HCT116 (cell line): ENCODE results near the gene CAPN15. TPM values are rescaled to one million over a fixed set of nuclear protein-coding genes. Genes with fewer than 3 reads are reported as not detected.

Experiments used
- ATAC-seq: fragments of 200-7000 bp; cut with Tn5 transposase; 2 replicates; pipeline ENCODE4 v1.9.1; 2020; ENCODE audit warnings: mild to moderate bottlenecking, moderate library complexity
- BruUV-seq: library from RNA; stranded (reverse); fragments of 400-500 nt; replicated peaks from 2 replicates; lab custom pipeline; 2021; lab: Mats Ljungman, UMichigan
- CTCF ChIA-PET: fragments of 300-600 bp; sonication (Branson Sonifier 250); formaldehyde crosslinking; loops from one replicate; lab custom pipeline; 2021; ENCODE audit warnings: antibody characterized with exemption; lab: Charles Lee
- POLR2A ChIA-PET: fragments of 300-600, 350-600 bp; sonication (Branson Sonifier 250); formaldehyde crosslinking; loops from one replicate; lab custom pipeline; 2021; ENCODE audit warnings: antibody characterized with exemption; lab: Charles Lee
- RAD21 ChIA-PET, 2 experiments: fragments of 300-600 bp; sonication (Branson Sonifier 250); formaldehyde crosslinking; loops; one replicate each; lab custom pipeline; 2023; ENCODE audit warnings: low total read pairs in 2 of 2; ENCODE audit not compliant: uncharacterized antibody in 2 of 2, unreplicated experiment in 2 of 2, low non-redundant PET in 1 of 2; lab: Charles Lee
- DNase-seq: peaks from one replicate; pipeline ENCODE4 v3.0.0-alpha.2; 2010; ENCODE audit warnings: low read depth, low spot score
- H2AFZ ChIP-seq: fragments of 200-600 bp; shearing (Covaris generic), sonication (generic); 2 replicates; pipeline ENCODE4 v1.6.1; 2017; ENCODE audit warnings: low read depth, mixed run types, mixed read lengths, antibody characterized with exemption, low read length; ENCODE audit not compliant: poor library complexity, severe bottlenecking
- H3K27ac ChIP-seq: 2 replicates; pipeline ENCODE4 v1.5.1; 2012; ENCODE audit warnings: low read depth, low read length
- H3K27me3 ChIP-seq: fragments of 200-600 bp; sonication (generic); 2 replicates; pipeline ENCODE4 v1.6.1; 2016; ENCODE audit warnings: mixed run types, low read length, mixed read lengths; ENCODE audit not compliant: insufficient read depth
- H3K36me3 ChIP-seq, 2 experiments: fragments of 200-500 bp in 1 of 2; fragments of 200-600 bp in 1 of 2; sonication (Bioruptor generic) in 1 of 2; sonication (generic) in 1 of 2; 2 replicates each; pipeline versions ENCODE4 v1.5.1 to v1.6.1; 2014 to 2016; ENCODE audit warnings: low read length in 2 of 2, inconsistent platforms in 1 of 2, mixed read lengths in 1 of 2, mixed run types in 1 of 2; ENCODE audit not compliant: insufficient read depth in 2 of 2, control insufficient read depth in 1 of 2
- H3K4me1 ChIP-seq, 2 experiments: fragments of 200-600 bp in 1 of 2; sonication (generic) in 1 of 2; 2 replicates each; pipeline versions ENCODE4 v1.5.1 to v1.6.1; 2012 to 2017; ENCODE audit warnings: low read length in 2 of 2, inconsistent platforms in 1 of 2, mild to moderate bottlenecking in 1 of 2, mixed read lengths in 1 of 2, mixed run types in 1 of 2, moderate library complexity in 1 of 2; ENCODE audit not compliant: insufficient read depth in 2 of 2, control insufficient read depth in 1 of 2
- H3K4me2 ChIP-seq: fragments of 200-600 bp; sonication (generic); 2 replicates; pipeline ENCODE4 v1.6.1; 2017; ENCODE audit warnings: mixed run types, low read length, mixed read lengths
- H3K4me3 ChIP-seq, 2 experiments: fragments of 200-600 bp in 1 of 2; sonication (generic) in 1 of 2; replicated peaks in 1 of 2; 2 replicates each; pipeline ENCODE4 v1.5.1; 2011 to 2016; ENCODE audit warnings: low read length in 2 of 2, control low read depth in 1 of 2, low read depth in 1 of 2, mild to moderate bottlenecking in 1 of 2, mixed read lengths in 1 of 2, mixed run types in 1 of 2
- H3K79me2 ChIP-seq: fragments of 200-600 bp; sonication (generic); 2 replicates; pipeline ENCODE4 v1.6.1; 2017; ENCODE audit warnings: mild to moderate bottlenecking, mixed run types, low read length, moderate library complexity, mixed read lengths; ENCODE audit not compliant: insufficient read depth
- H3K9ac ChIP-seq: fragments of 200-600 bp; sonication (generic); 2 replicates; pipeline ENCODE4 v1.6.1; 2016; ENCODE audit warnings: low read length, mixed read lengths
- H3K9me2 ChIP-seq: fragments of 200-600 bp; sonication (generic), shearing (Covaris generic); 2 replicates; pipeline ENCODE4 v1.6.1; 2017; ENCODE audit warnings: mixed run types, mild to moderate bottlenecking, moderate library complexity; ENCODE audit not compliant: insufficient read depth
- H3K9me3 ChIP-seq, 2 experiments: fragments of 200-500 bp in 1 of 2; fragments of 200-600 bp in 1 of 2; sonication (Bioruptor generic) in 1 of 2; sonication (generic) in 1 of 2; 2 replicates each; pipeline ENCODE4 v1.6.1; 2014 to 2017; ENCODE audit warnings: low read length in 2 of 2, mixed read lengths in 2 of 2, inconsistent platforms in 1 of 2, low read depth in 1 of 2, mild to moderate bottlenecking in 1 of 2, mixed run types in 1 of 2, moderate library complexity in 1 of 2; ENCODE audit not compliant: control insufficient read depth in 1 of 2, insufficient read depth in 1 of 2
- H4K20me1 ChIP-seq: fragments of 200-600 bp; sonication (generic), shearing (Covaris generic); 2 replicates; pipeline ENCODE4 v1.6.1; 2017; ENCODE audit warnings: mixed run types, mild to moderate bottlenecking, moderate library complexity; ENCODE audit not compliant: insufficient read depth
- CBX3 ChIP-seq: IDR thresholded peaks from 2 replicates; pipeline ENCODE4 v1.6.1; 2012; ENCODE audit warnings: low read depth
- ELF1 ChIP-seq: IDR thresholded peaks from 2 replicates; pipeline ENCODE4 v1.6.1; 2012; ENCODE audit warnings: low read depth, borderline replicate concordance
- EZH2phosphoT487 ChIP-seq: fragments of 200-600 bp; IDR thresholded peaks from 2 replicates; pipeline ENCODE4 v1.6.1; 2018; ENCODE audit warnings: antibody characterized with exemption, borderline replicate concordance
- FOSL1 ChIP-seq: IDR thresholded peaks from 2 replicates; pipeline ENCODE4 v1.6.1; 2012; ENCODE audit warnings: low read depth
- POLR2A ChIP-seq: IDR thresholded peaks from 2 replicates; pipeline ENCODE4 v1.7.0; 2011; ENCODE audit warnings: borderline replicate concordance; ENCODE audit not compliant: insufficient read depth, insufficient read length; ENCODE audit errors: extremely low read depth
- POLR2AphosphoS5 ChIP-seq: IDR thresholded peaks from 2 replicates; pipeline ENCODE4 v1.6.1; 2011; ENCODE audit warnings: mild to moderate bottlenecking, low read depth, low read length, moderate library complexity
- REST ChIP-seq: IDR thresholded peaks from 2 replicates; pipeline ENCODE4 v1.6.1; 2012; ENCODE audit warnings: low read depth
- SP1 ChIP-seq: IDR thresholded peaks from 2 replicates; pipeline ENCODE4 v1.6.1; 2012; ENCODE audit warnings: low read depth
- SRF ChIP-seq: IDR thresholded peaks from 2 replicates; pipeline ENCODE4 v1.6.1; 2012; ENCODE audit warnings: low read depth
- TCF7L2 ChIP-seq: IDR thresholded peaks from 2 replicates; pipeline ENCODE4 v1.7.0; 2011; ENCODE audit warnings: borderline replicate concordance, inconsistent platforms; ENCODE audit not compliant: insufficient read depth, insufficient read length; ENCODE audit errors: extremely low read depth
- ZBTB33 ChIP-seq: IDR thresholded peaks from 2 replicates; pipeline ENCODE4 v1.6.1; 2011; ENCODE audit warnings: mild to moderate bottlenecking, low read length, moderate library complexity; ENCODE audit not compliant: insufficient replicate concordance; ENCODE audit errors: extremely low read depth
- ZFX ChIP-seq: fragments of 450-650 bp; IDR thresholded peaks from 2 replicates; pipeline ENCODE4 v1.6.1; 2017
- intact Hi-C: fragments of 100-400 bp; cut with micrococcal nuclease; formaldehyde crosslinking; loops from 2 replicates; pipeline ENCODE4 v1.10.0; 2022
- total RNA-seq: library from RNA; stranded (reverse); gene quantifications from one replicate; pipeline ENCODE4 v1.2.1, GENCODE V29; 2021; ENCODE audit not compliant: unreplicated experiment

The CAPN15 gene
- total RNA-seq, 1 experiment from 2014 or later: 39.0 TPM

GRCh38 chr16:505479-506245 lies 21.9 kb upstream of the CAPN15 start:
- no peaks in the 10 kb centered on the region for H3K9me2 ChIP-seq
- H3K4me3 ChIP-seq: no peak overlapping the region
- H3K9me3 ChIP-seq: no peaks in the 10 kb centered on the region
- H2AFZ ChIP-seq: no peak overlapping the region
- no peak overlapping the region for H3K9ac ChIP-seq
- no TSS peak for BruUV-seq
- H4K20me1 ChIP-seq: no peaks in the 10 kb centered on the region
- no peaks in the 10 kb centered on the region for H3K36me3 ChIP-seq
- ChIA-PET CTCF (no interaction called here), RAD21 (no interaction called here), POLR2A (no interaction called here)
- TF ChIP-seq FOSL1: no peak
- no peaks in the 10 kb centered on the region for H3K79me2 ChIP-seq
- H3K27ac ChIP-seq: no peak overlapping the region
- no peak overlapping the region for H3K4me2 ChIP-seq
- intact Hi-C loops: no loop called here
- H3K4me1 ChIP-seq: no peaks in the 10 kb centered on the region; a peak in 1 of 4 replicates
- DNase-seq: no peak
- H3K27me3 ChIP-seq: no peaks in the 10 kb centered on the region
- no peak for ATAC-seq

- H3K27me3 ChIP-seq: no peaks in the 10 kb centered on the region
- no peak overlapping the region for H3K4me2 ChIP-seq
- intact Hi-C loops: no loop called here
- ChIA-PET POLR2A (no interaction called here), CTCF (no interaction called here), RAD21 (no interaction called here)
- ATAC-seq (no peak), DNase-seq (no peak)
- no peaks in the 10 kb centered on the region for H3K36me3 ChIP-seq
- H4K20me1 ChIP-seq: no peaks in the 10 kb centered on the region
- H3K9ac ChIP-seq: no peak overlapping the region
- H3K27ac ChIP-seq: no peak overlapping the region
- H3K4me3 ChIP-seq: no peak overlapping the region
- H3K79me2 ChIP-seq: no peaks in the 10 kb centered on the region
- no peak overlapping the region for H2AFZ ChIP-seq
- no peaks in the 10 kb centered on the region for H3K9me3 ChIP-seq
- no TSS peak for BruUV-seq
- H3K4me1 ChIP-seq: no peaks in the 10 kb centered on the region; a peak in 1 of 4 replicates
- H3K9me2 ChIP-seq: no peaks in the 10 kb centered on the region
- TF ChIP-seq CBX3 (no peak), SP1 (no peak), ZBTB33 (no peak), POLR2A (no peak), ELF1 (no peak), ZFX (no peak), FOSL1 (no peak), POLR2AphosphoS5 (no peak), REST (no peak), EZH2phosphoT487 (no peak), SRF (no peak), TCF7L2 (no peak)
Observed at GRCh38 chr16:506246-506546, 21.3 kb upstream of the CAPN15 start.
